SK-N-SH treated with all-trans-retinoic acid at 6 μM for 48 hours (cell line): ENCODE results near the gene MESP2.

ENCODE experiments used
- ATAC-seq: fragments of 200-7000 bp; cut with Tn5 transposase; 3 replicates; pipeline ENCODE4 v1.9.1; 2020; ENCODE audit warnings: mild to moderate bottlenecking, moderate library complexity
- ARNTL ChIP-seq: fragments of 450-650 bp; formaldehyde crosslinking; IDR thresholded peaks from 2 replicates; pipeline ENCODE4 v1.5.0; 2020; ENCODE audit warnings: low read depth, mild to moderate bottlenecking, moderate library complexity, borderline replicate concordance
- BACH2 ChIP-seq: fragments of 250-450 bp; sonication (Bioruptor Pico); IDR thresholded peaks from 2 replicates; pipeline ENCODE4 v1.9.0; 2021; ENCODE audit warnings: mild to moderate bottlenecking, borderline replicate concordance
- CSDC2 ChIP-seq: fragments of 250-450 bp; sonication (Bioruptor Pico); IDR thresholded peaks from 2 replicates; pipeline ENCODE4 v1.5.0; 2020; ENCODE audit warnings: mild to moderate bottlenecking, moderate library complexity
- ESRRG ChIP-seq: fragments of 250-450 bp; sonication (Bioruptor Pico); IDR thresholded peaks from 2 replicates; pipeline ENCODE4 v1.6.1; 2021; ENCODE audit warnings: mild to moderate bottlenecking
- GLIS3 ChIP-seq: fragments of 250-450 bp; sonication (Bioruptor Pico); IDR thresholded peaks from 2 replicates; pipeline ENCODE4 v1.5.0; 2020; ENCODE audit warnings: mild to moderate bottlenecking, moderate library complexity
- ISL1 ChIP-seq: fragments of 250-450 bp; sonication (Bioruptor Pico); IDR thresholded peaks from 2 replicates; pipeline ENCODE4 v2.1.2; 2022; ENCODE audit warnings: mild to moderate bottlenecking, moderate library complexity
- OSR1 ChIP-seq: fragments of 250-450 bp; sonication (Bioruptor Pico); IDR thresholded peaks from 2 replicates; pipeline ENCODE4 v1.8.0; 2022; ENCODE audit warnings: moderate library complexity, mild to moderate bottlenecking, inconsistent platforms
- PPARA ChIP-seq: fragments of 250-450 bp; sonication (Bioruptor Pico); IDR thresholded peaks from 2 replicates; pipeline ENCODE4 v1.5.0; 2020; ENCODE audit warnings: mild to moderate bottlenecking, borderline replicate concordance
- RARB ChIP-seq: fragments of 250-450 bp; sonication (Bioruptor Pico); IDR thresholded peaks from 2 replicates; pipeline ENCODE4 v1.8.0; 2021; ENCODE audit warnings: mild to moderate bottlenecking, moderate library complexity
- SNAI2 ChIP-seq: fragments of 250-450 bp; sonication (Bioruptor Pico); IDR thresholded peaks from 2 replicates; pipeline ENCODE4 v1.5.0; 2020; ENCODE audit warnings: mild to moderate bottlenecking, moderate library complexity
- TCF4 ChIP-seq: fragments of 250-450 bp; sonication (Bioruptor Pico); IDR thresholded peaks from 2 replicates; pipeline ENCODE4 v1.8.0; 2021; ENCODE audit warnings: mild to moderate bottlenecking, moderate library complexity, borderline replicate concordance
- TOX ChIP-seq: fragments of 250-450 bp; sonication (Bioruptor Pico); IDR thresholded peaks from 2 replicates; pipeline ENCODE4 v1.8.0; 2021; ENCODE audit warnings: mild to moderate bottlenecking, moderate library complexity, borderline replicate concordance
- ZC3H10 ChIP-seq: fragments of 250-450 bp; sonication (Bioruptor Pico); IDR thresholded peaks from 2 replicates; pipeline ENCODE4 v1.5.1; 2021; ENCODE audit warnings: mild to moderate bottlenecking, moderate library complexity
- ZFP3 ChIP-seq: fragments of 250-450 bp; sonication (Bioruptor Pico); IDR thresholded peaks from 2 replicates; pipeline ENCODE4 v1.5.0; 2020; ENCODE audit warnings: mild to moderate bottlenecking, moderate library complexity
- ZFP30 ChIP-seq: fragments of 450-650 bp; formaldehyde crosslinking; IDR thresholded peaks from 2 replicates; pipeline ENCODE4 v1.5.0; 2022; ENCODE audit warnings: mild to moderate bottlenecking, moderate library complexity
- ZNF70 ChIP-seq: fragments of 450-650 bp; formaldehyde crosslinking; IDR thresholded peaks from 2 replicates; pipeline ENCODE4 v1.5.0; 2020; ENCODE audit warnings: mild to moderate bottlenecking, moderate library complexity
- ZNF8 ChIP-seq: fragments of 450-650 bp; formaldehyde crosslinking; IDR thresholded peaks from 2 replicates; pipeline ENCODE4 v1.5.0; 2020; ENCODE audit warnings: mild to moderate bottlenecking, moderate library complexity
- TF ChIP-seq, protein P1 (sequence below): fragments of 250-450 bp; sonication (Bioruptor Pico); IDR thresholded peaks from 2 replicates; pipeline ENCODE4 v1.5.0; 2020; ENCODE audit warnings: mild to moderate bottlenecking, moderate library complexity
- TF ChIP-seq, protein P2 (sequence below): fragments of 250-450 bp; sonication (Bioruptor Pico); IDR thresholded peaks from 2 replicates; pipeline ENCODE4 v1.5.1; 2020; ENCODE audit warnings: low read depth, mild to moderate bottlenecking, moderate library complexity
- TF ChIP-seq, protein P3 (sequence below): fragments of 250-450 bp; sonication (Bioruptor Pico); IDR thresholded peaks from 2 replicates; pipeline ENCODE4 v1.8.0; 2020; ENCODE audit warnings: mild to moderate bottlenecking, moderate library complexity, borderline replicate concordance
- TF ChIP-seq, protein P4 (sequence below): fragments of 250-450 bp; sonication (Bioruptor Pico); IDR thresholded peaks from 2 replicates; pipeline ENCODE4 v1.8.0; 2021; ENCODE audit warnings: low read depth, mild to moderate bottlenecking, moderate library complexity, borderline replicate concordance
- TF ChIP-seq, protein P5 (sequence below): fragments of 250-450 bp; sonication (Bioruptor Pico); IDR thresholded peaks from 2 replicates; pipeline ENCODE4 v1.5.1; 2021; ENCODE audit warnings: mild to moderate bottlenecking, moderate library complexity

The MESP2 gene

DNA sequence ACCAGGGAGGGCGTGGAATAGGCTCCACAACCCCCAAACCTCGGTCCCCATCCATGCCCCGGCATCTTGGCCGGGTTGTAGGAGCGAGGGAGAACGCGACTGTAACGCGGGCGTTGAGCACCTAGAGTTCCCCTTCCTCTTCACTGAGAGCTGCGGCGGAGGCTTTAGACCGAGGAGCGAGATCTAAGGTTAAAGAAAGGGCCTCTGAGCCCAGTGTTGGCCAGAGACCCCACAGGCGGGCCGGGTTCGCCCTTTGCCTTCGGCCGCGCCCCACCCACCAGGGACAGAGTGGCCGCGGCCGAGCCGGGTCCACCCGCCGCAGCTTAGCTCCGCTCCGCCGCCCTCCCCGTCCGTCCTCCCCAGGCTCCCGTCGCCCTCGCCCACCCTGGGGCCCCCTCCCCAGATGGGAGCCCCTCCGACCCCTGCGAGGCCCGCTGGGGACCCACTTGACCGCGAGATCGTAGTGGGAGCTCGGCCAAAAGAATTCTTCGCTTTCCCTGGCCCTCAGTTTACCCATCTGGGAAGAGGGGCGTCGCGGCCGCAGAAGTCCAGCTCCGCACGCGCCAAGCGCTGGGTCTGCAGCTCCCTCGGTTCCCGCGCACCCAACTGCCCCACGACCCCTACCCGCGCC, 38.1 kb downstream of the MESP2 start:
- TF ChIP-seq ESRRG (CRISPR knock-in tag) (no peak), ISL1 (CRISPR knock-in tag) (no peak), CSDC2 (CRISPR knock-in tag) (no peak), SNAI2 (CRISPR knock-in tag) (no peak), OSR1 (CRISPR knock-in tag) (no peak), ZFP3 (CRISPR knock-in tag) (no peak), ZNF8 (no peak)
- TF ChIP-seq, protein P1, sequence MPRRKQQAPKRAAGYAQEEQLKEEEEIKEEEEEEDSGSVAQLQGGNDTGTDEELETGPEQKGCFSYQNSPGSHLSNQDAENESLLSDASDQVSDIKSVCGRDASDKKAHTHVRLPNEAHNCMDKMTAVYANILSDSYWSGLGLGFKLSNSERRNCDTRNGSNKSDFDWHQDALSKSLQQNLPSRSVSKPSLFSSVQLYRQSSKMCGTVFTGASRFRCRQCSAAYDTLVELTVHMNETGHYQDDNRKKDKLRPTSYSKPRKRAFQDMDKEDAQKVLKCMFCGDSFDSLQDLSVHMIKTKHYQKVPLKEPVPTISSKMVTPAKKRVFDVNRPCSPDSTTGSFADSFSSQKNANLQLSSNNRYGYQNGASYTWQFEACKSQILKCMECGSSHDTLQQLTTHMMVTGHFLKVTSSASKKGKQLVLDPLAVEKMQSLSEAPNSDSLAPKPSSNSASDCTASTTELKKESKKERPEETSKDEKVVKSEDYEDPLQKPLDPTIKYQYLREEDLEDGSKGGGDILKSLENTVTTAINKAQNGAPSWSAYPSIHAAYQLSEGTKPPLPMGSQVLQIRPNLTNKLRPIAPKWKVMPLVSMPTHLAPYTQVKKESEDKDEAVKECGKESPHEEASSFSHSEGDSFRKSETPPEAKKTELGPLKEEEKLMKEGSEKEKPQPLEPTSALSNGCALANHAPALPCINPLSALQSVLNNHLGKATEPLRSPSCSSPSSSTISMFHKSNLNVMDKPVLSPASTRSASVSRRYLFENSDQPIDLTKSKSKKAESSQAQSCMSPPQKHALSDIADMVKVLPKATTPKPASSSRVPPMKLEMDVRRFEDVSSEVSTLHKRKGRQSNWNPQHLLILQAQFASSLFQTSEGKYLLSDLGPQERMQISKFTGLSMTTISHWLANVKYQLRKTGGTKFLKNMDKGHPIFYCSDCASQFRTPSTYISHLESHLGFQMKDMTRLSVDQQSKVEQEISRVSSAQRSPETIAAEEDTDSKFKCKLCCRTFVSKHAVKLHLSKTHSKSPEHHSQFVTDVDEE (CRISPR knock-in tag) = no peak
- TF ChIP-seq, protein P2, sequence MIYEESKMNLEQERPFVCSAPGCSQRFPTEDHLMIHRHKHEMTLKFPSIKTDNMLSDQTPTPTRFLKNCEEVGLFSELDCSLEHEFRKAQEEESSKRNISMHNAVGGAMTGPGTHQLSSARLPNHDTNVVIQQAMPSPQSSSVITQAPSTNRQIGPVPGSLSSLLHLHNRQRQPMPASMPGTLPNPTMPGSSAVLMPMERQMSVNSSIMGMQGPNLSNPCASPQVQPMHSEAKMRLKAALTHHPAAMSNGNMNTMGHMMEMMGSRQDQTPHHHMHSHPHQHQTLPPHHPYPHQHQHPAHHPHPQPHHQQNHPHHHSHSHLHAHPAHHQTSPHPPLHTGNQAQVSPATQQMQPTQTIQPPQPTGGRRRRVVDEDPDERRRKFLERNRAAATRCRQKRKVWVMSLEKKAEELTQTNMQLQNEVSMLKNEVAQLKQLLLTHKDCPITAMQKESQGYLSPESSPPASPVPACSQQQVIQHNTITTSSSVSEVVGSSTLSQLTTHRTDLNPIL (CRISPR knock-in tag) = no peak
- TF ChIP-seq, protein P3, sequence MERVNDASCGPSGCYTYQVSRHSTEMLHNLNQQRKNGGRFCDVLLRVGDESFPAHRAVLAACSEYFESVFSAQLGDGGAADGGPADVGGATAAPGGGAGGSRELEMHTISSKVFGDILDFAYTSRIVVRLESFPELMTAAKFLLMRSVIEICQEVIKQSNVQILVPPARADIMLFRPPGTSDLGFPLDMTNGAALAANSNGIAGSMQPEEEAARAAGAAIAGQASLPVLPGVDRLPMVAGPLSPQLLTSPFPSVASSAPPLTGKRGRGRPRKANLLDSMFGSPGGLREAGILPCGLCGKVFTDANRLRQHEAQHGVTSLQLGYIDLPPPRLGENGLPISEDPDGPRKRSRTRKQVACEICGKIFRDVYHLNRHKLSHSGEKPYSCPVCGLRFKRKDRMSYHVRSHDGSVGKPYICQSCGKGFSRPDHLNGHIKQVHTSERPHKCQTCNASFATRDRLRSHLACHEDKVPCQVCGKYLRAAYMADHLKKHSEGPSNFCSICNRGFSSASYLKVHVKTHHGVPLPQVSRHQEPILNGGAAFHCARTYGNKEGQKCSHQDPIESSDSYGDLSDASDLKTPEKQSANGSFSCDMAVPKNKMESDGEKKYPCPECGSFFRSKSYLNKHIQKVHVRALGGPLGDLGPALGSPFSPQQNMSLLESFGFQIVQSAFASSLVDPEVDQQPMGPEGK = no peak
- ATAC-seq = no peak; the same call in 2 of the 3 replicates

DNA sequence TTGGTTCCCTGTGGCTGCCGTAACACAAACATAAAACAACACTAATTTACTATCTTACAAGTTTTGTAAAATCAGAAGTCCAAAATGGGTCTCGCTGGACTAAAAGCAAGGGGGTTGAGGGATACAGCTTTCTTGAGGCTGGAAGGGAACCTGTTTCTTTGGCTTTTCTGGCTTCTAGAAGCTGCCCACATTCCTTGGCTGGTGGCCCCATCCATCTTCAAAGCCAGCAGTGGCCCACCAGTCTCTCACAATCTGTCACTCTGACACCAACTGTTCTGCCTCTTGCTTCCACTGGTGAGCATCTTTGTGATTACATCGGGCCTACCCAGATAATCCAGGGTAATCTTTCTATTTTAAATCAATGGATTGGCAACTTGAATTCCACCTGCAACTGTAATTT, 39.6 kb downstream of the MESP2 start:
- ATAC-seq = no peak
- TF ChIP-seq, protein P4, sequence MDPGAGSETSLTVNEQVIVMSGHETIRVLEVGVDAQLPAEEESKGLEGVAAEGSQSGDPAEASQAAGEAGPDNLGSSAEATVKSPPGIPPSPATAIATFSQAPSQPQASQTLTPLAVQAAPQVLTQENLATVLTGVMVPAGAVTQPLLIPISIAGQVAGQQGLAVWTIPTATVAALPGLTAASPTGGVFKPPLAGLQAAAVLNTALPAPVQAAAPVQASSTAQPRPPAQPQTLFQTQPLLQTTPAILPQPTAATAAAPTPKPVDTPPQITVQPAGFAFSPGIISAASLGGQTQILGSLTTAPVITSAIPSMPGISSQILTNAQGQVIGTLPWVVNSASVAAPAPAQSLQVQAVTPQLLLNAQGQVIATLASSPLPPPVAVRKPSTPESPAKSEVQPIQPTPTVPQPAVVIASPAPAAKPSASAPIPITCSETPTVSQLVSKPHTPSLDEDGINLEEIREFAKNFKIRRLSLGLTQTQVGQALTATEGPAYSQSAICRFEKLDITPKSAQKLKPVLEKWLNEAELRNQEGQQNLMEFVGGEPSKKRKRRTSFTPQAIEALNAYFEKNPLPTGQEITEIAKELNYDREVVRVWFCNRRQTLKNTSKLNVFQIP (CRISPR knock-in tag) = no peak
- no peak for TF ChIP-seq ZNF70 (CRISPR knock-in tag)
- no peak for TF ChIP-seq ZC3H10 (CRISPR knock-in tag)
- no peak for TF ChIP-seq TOX (CRISPR knock-in tag)
- TF ChIP-seq, protein P1 (CRISPR knock-in tag) = no peak
- TF ChIP-seq ESRRG (CRISPR knock-in tag) = no peak
- TF ChIP-seq ZFP3 (CRISPR knock-in tag) = no peak
- TF ChIP-seq BACH2 (CRISPR knock-in tag) = no peak
- TF ChIP-seq PPARA = no peak
- no peak for TF ChIP-seq ARNTL (CRISPR knock-in tag)
- TF ChIP-seq ZFP30 (CRISPR knock-in tag) = no peak
- TF ChIP-seq CSDC2 (CRISPR knock-in tag) = no peak
- TF ChIP-seq GLIS3 (CRISPR knock-in tag) = no peak
- TF ChIP-seq, protein P5, sequence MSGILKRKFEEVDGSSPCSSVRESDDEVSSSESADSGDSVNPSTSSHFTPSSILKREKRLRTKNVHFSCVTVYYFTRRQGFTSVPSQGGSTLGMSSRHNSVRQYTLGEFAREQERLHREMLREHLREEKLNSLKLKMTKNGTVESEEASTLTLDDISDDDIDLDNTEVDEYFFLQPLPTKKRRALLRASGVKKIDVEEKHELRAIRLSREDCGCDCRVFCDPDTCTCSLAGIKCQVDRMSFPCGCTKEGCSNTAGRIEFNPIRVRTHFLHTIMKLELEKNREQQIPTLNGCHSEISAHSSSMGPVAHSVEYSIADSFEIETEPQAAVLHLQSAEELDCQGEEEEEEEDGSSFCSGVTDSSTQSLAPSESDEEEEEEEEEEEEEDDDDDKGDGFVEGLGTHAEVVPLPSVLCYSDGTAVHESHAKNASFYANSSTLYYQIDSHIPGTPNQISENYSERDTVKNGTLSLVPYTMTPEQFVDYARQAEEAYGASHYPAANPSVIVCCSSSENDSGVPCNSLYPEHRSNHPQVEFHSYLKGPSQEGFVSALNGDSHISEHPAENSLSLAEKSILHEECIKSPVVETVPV (CRISPR knock-in tag) = no peak
- TF ChIP-seq ISL1 (CRISPR knock-in tag) = no peak
- TF ChIP-seq, protein P2 (CRISPR knock-in tag) = no peak
- TF ChIP-seq, protein P3 = no peak
- no peak for TF ChIP-seq TCF4 (CRISPR knock-in tag)
- no peak for TF ChIP-seq RARB
